SK-N-SH (cell line): ENCODE results near the gene PLIN1.

ENCODE experiments used
- EP300 ChIP-seq, 2 experiments: IDR thresholded peaks; 2 replicates each; pipeline versions ENCODE4 v1.4.0 to v1.6.1; 2012; ENCODE audit warnings: borderline replicate concordance in 1 of 2, low read depth in 1 of 2, low read length in 1 of 2
- EZH2phosphoT487 ChIP-seq: fragments of 200-600 bp; sonication (generic); IDR thresholded peaks from 2 replicates; pipeline ENCODE4 v1.6.1; 2017; ENCODE audit warnings: low read depth, mixed run types, mild to moderate bottlenecking, antibody characterized with exemption, moderate library complexity, borderline replicate concordance
- FOSL2 ChIP-seq: IDR thresholded peaks from 2 replicates; pipeline ENCODE4 v1.4.0; 2012; ENCODE audit warnings: low read depth, mild to moderate bottlenecking, moderate library complexity, borderline replicate concordance
- GABPA ChIP-seq: IDR thresholded peaks from 2 replicates; pipeline ENCODE4 v1.4.0; 2012; ENCODE audit warnings: low read depth, mild to moderate bottlenecking
- JUND ChIP-seq: IDR thresholded peaks from 2 replicates; pipeline ENCODE4 v1.4.0; 2012
- NFIC ChIP-seq: IDR thresholded peaks from 2 replicates; pipeline ENCODE4 v1.4.0; 2012; ENCODE audit warnings: borderline replicate concordance
- TF ChIP-seq, protein P1 (sequence below): fragments of 200-600 bp; sonication (generic); IDR thresholded peaks from 2 replicates; pipeline ENCODE4 v1.6.1; 2017; ENCODE audit warnings: antibody characterized with exemption, mild to moderate bottlenecking, moderate library complexity
- TF ChIP-seq, protein P2 (sequence below): IDR thresholded peaks from 2 replicates; pipeline ENCODE4 v1.4.0; 2012; ENCODE audit warnings: low read depth, borderline replicate concordance
- TF ChIP-seq, protein P3 (sequence below): IDR thresholded peaks from 2 replicates; pipeline ENCODE4 v1.6.1; 2012; ENCODE audit warnings: mild to moderate bottlenecking, low read depth, low read length, moderate library complexity
- TF ChIP-seq, protein P4 (sequence below): IDR thresholded peaks from 2 replicates; pipeline ENCODE4 v1.4.0; 2012; ENCODE audit warnings: low read depth
- TF ChIP-seq, protein P5 (sequence below): fragments of 150-350 bp; IDR thresholded peaks from 2 replicates; pipeline ENCODE4 v1.6.1; 2016; ENCODE audit warnings: mild to moderate bottlenecking, low read depth, low read length

DNA sequence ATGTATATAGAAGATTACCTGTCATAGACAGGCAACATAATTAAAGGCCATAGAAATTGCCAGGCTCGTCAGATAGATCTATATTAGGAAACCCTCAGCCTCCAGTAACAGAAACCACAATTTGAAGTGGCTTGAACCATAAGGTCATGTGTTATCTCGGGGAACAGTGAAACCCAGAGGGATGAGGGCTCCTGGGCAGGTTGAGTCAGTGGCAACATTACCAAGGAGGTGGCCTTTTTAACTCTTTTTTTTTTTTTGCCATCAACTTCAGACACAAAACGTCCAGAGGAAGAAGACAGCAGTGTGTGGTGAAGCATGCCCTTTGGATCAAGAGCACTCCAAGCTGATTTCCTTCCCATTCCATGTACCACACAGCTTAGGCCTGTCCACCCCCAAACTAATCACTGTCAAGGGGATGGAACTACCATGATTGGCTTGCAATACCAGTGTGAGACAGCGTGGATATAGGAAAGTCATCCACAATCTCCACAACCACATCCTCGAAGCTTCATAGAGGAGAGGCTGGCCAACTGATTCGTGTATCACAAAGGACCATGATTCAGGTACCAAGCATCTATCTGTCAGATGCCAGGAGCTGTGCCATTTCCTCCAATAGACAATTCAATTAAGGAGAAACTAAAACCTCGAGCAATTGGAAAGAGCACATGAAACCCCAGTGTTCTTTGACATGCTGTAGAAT, 22.9 kb downstream of the PLIN1 start:
- TF ChIP-seq JUND (no peak), FOSL2 (no peak), NFIC (no peak), EZH2phosphoT487 (no peak), EP300 (IDR thresholded peaks at IDR 0.05; ENCODE audit: borderline replicate concordance in 1 of 2, low read depth in 1 of 2, low read length in 1 of 2) (no peak), GABPA (no peak)
- TF ChIP-seq, protein P1, sequence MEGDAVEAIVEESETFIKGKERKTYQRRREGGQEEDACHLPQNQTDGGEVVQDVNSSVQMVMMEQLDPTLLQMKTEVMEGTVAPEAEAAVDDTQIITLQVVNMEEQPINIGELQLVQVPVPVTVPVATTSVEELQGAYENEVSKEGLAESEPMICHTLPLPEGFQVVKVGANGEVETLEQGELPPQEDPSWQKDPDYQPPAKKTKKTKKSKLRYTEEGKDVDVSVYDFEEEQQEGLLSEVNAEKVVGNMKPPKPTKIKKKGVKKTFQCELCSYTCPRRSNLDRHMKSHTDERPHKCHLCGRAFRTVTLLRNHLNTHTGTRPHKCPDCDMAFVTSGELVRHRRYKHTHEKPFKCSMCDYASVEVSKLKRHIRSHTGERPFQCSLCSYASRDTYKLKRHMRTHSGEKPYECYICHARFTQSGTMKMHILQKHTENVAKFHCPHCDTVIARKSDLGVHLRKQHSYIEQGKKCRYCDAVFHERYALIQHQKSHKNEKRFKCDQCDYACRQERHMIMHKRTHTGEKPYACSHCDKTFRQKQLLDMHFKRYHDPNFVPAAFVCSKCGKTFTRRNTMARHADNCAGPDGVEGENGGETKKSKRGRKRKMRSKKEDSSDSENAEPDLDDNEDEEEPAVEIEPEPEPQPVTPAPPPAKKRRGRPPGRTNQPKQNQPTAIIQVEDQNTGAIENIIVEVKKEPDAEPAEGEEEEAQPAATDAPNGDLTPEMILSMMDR = no peak
- TF ChIP-seq, protein P2, sequence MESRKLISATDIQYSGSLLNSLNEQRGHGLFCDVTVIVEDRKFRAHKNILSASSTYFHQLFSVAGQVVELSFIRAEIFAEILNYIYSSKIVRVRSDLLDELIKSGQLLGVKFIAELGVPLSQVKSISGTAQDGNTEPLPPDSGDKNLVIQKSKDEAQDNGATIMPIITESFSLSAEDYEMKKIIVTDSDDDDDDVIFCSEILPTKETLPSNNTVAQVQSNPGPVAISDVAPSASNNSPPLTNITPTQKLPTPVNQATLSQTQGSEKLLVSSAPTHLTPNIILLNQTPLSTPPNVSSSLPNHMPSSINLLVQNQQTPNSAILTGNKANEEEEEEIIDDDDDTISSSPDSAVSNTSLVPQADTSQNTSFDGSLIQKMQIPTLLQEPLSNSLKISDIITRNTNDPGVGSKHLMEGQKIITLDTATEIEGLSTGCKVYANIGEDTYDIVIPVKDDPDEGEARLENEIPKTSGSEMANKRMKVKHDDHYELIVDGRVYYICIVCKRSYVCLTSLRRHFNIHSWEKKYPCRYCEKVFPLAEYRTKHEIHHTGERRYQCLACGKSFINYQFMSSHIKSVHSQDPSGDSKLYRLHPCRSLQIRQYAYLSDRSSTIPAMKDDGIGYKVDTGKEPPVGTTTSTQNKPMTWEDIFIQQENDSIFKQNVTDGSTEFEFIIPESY = no peak
- TF ChIP-seq, protein P3, sequence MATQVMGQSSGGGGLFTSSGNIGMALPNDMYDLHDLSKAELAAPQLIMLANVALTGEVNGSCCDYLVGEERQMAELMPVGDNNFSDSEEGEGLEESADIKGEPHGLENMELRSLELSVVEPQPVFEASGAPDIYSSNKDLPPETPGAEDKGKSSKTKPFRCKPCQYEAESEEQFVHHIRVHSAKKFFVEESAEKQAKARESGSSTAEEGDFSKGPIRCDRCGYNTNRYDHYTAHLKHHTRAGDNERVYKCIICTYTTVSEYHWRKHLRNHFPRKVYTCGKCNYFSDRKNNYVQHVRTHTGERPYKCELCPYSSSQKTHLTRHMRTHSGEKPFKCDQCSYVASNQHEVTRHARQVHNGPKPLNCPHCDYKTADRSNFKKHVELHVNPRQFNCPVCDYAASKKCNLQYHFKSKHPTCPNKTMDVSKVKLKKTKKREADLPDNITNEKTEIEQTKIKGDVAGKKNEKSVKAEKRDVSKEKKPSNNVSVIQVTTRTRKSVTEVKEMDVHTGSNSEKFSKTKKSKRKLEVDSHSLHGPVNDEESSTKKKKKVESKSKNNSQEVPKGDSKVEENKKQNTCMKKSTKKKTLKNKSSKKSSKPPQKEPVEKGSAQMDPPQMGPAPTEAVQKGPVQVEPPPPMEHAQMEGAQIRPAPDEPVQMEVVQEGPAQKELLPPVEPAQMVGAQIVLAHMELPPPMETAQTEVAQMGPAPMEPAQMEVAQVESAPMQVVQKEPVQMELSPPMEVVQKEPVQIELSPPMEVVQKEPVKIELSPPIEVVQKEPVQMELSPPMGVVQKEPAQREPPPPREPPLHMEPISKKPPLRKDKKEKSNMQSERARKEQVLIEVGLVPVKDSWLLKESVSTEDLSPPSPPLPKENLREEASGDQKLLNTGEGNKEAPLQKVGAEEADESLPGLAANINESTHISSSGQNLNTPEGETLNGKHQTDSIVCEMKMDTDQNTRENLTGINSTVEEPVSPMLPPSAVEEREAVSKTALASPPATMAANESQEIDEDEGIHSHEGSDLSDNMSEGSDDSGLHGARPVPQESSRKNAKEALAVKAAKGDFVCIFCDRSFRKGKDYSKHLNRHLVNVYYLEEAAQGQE = no peak
- TF ChIP-seq, protein P4, sequence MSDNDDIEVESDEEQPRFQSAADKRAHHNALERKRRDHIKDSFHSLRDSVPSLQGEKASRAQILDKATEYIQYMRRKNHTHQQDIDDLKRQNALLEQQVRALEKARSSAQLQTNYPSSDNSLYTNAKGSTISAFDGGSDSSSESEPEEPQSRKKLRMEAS = no peak
- TF ChIP-seq, protein P5, sequence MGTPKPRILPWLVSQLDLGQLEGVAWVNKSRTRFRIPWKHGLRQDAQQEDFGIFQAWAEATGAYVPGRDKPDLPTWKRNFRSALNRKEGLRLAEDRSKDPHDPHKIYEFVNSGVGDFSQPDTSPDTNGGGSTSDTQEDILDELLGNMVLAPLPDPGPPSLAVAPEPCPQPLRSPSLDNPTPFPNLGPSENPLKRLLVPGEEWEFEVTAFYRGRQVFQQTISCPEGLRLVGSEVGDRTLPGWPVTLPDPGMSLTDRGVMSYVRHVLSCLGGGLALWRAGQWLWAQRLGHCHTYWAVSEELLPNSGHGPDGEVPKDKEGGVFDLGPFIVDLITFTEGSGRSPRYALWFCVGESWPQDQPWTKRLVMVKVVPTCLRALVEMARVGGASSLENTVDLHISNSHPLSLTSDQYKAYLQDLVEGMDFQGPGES = no peak
